ENCODE measurements around the gene PLD1.
"Not testable (repeated sequence)": the region's sequence is repeated elsewhere in the genome, so short reads cannot be mapped to it uniquely, and the experiment has no call there.

PLD1 gene

GRCh38 chr3:171817074-171817800 lies 7.0 kb upstream of the PLD1 start:
- TF ChIP-seq CTCF (IDR thresholded peaks at IDR 0.05; ENCODE audit: borderline replicate concordance, insufficient read depth, low read depth, low read length) = no peak
- H3K4me3 ChIP-seq (ENCODE audit: low read depth, low read length) = no peak overlapping the region

- no peak for TF ChIP-seq CTCF (IDR thresholded peaks at IDR 0.05; ENCODE audit: borderline replicate concordance, insufficient read depth, low read depth, low read length)
- no peak overlapping the region for H3K4me3 ChIP-seq (ENCODE audit: low read depth, low read length)
These were observed 5.8 kb upstream of the PLD1 start for GRCh38 chr3:171815973-171816595.

GRCh38 chr3:171814662-171815061 lies 4.4 kb upstream of the PLD1 start:
- H3K4me3 ChIP-seq (ENCODE audit: low read depth, low read length) = not testable (repeated sequence)

- TF ChIP-seq CTCF (IDR thresholded peaks at IDR 0.05; ENCODE audit: borderline replicate concordance, insufficient read depth, low read depth, low read length) = no peak
- H3K4me3 ChIP-seq (ENCODE audit: low read depth, low read length) = no peak overlapping the region
These were observed 3.7 kb upstream of the PLD1 start for GRCh38 chr3:171813897-171814460.

- H3K4me3 ChIP-seq (ENCODE audit: low read depth, low read length) = no peak overlapping the region
- TF ChIP-seq CTCF (IDR thresholded peaks at IDR 0.05; ENCODE audit: borderline replicate concordance, insufficient read depth, low read depth, low read length) = no peak
These were observed 3.1 kb upstream of the PLD1 start for GRCh38 chr3:171813278-171813896.

GRCh38 chr3:171812811-171813210 lies 2.5 kb upstream of the PLD1 start:
- no peak for TF ChIP-seq CTCF (IDR thresholded peaks at IDR 0.05; ENCODE audit: borderline replicate concordance, insufficient read depth, low read depth, low read length)
- H3K4me3 ChIP-seq (ENCODE audit: low read depth, low read length) = no peak overlapping the region

GRCh38 chr3:171811913-171812335 lies 1.6 kb upstream of the PLD1 start:
- no peak for TF ChIP-seq CTCF (IDR thresholded peaks at IDR 0.05; ENCODE audit: borderline replicate concordance, insufficient read depth, low read depth, low read length)
- H3K4me3 ChIP-seq (ENCODE audit: low read depth, low read length) = no peak overlapping the region

Data from GM12875 (cell line).